ENCODE results near the gene MVB12B. TPM values are rescaled to one million over a fixed set of nuclear protein-coding genes. Genes with fewer than 3 reads are reported as not detected.

MVB12B gene
- total and polyA plus RNA-seq, 2 of the 4 experiments (the other 2 are of a cell fraction) = 2.0 to 4.0 TPM

GRCh38 chr9:126377176-126377509 lies 50.5 kb downstream of the MVB12B start:
- Histone ChIP-seq H4K8ac (ENCODE audit: low read depth in 2 of 2, low read length in 2 of 2) (no peak overlapping the region), H3K9me1 (ENCODE audit: insufficient read depth, low read length) (peaks cover 5% of the 10 kb centered on the region; the same call in 1 of the 2 replicates), H3K27me3 (ENCODE audit: control insufficient read depth, insufficient read depth, low read length) (no peaks in the 10 kb centered on the region), H3K9me3 (ENCODE audit: control insufficient read depth, insufficient read depth, low read length) (no peaks in the 10 kb centered on the region), H3K4me3 (ENCODE audit: insufficient read depth, low read depth, low read length) (no peak overlapping the region), H3K23ac (ENCODE audit: low read depth, low read length) (no peak overlapping the region), H4K5ac (ENCODE audit: low read depth, low read length) (no peak overlapping the region), H4K20me1 (ENCODE audit: insufficient read depth, low read length) (no peaks in the 10 kb centered on the region), H3K18ac (ENCODE audit: low read depth, low read length) (no peak overlapping the region), H3K9ac (ENCODE audit: low read depth, low read length) (no peak overlapping the region), H3K14ac (replicated peaks; ENCODE audit: low read depth, low read length) (no peak overlapping the region), H3K36me3 (ENCODE audit: control insufficient read depth, insufficient read depth, low read length) (no peaks in the 10 kb centered on the region), H3K4me1 (ENCODE audit: control insufficient read depth, insufficient read depth, low read length) (peaks cover 13% of the 10 kb centered on the region), H2BK15ac (ENCODE audit: low read depth, low read length) (no peak overlapping the region), H3K79me1 (ENCODE audit: low read depth in 1 of 2, low read length in 2 of 2) (0 out of 4 replicates have a peak, but pooled peaks cover 0 to 11% of the 10 kb centered on the region in 2 experiments), H2AK9ac (replicated peaks; ENCODE audit: low read depth, low read length, poor library complexity) (peak overlapping the region; percentile 24), H2AK5ac (ENCODE audit: low read depth, low read length) (no peak overlapping the region), H2BK20ac (ENCODE audit: low read depth, low read length) (no peak overlapping the region), H4K91ac (ENCODE audit: insufficient read depth, low read depth, low read length) (no peak overlapping the region), H3K4ac (ENCODE audit: low read depth, low read length) (no peak overlapping the region), H2BK120ac (ENCODE audit: low read depth, low read length) (no peak overlapping the region), H2BK5ac (ENCODE audit: low read depth, low read length, poor library complexity, severe bottlenecking) (no peak overlapping the region), H3K56ac (ENCODE audit: extremely low read depth, insufficient read depth, low read length) (peak overlapping the region; percentile 19; the same call in 1 of the 2 replicates), H3K4me2 (ENCODE audit: low read depth, low read length) (no peak overlapping the region), H3K27ac (ENCODE audit: insufficient read depth, low read length) (no peak overlapping the region), H2AFZ (replicated peaks; ENCODE audit: low read length, poor library complexity) (no peak overlapping the region)
- in situ Hi-C loops (cut with MboI; ENCODE audit: low sequenced_read_pairs) (no loop called here), intact Hi-C loops (cut with micrococcal nuclease) (loop anchor here (2.0 kb wide), 1 partner anchor 42 kb away; no protein-coding TSS in a partner anchor), dilution Hi-C loops (cut with HindIII; ENCODE audit: low sequenced_read_pairs, unreplicated experiment) (no loop called here)
- DNase-seq (no peak), ATAC-seq (ENCODE audit: low read depth) (no peak)
- ChIA-PET CTCF (no interaction called here), POLR2A (ENCODE audit: unreplicated experiment) (no interaction called here)
- BruUV-seq (replicated peaks) = no TSS peak
- 100% methylated on average over 1 of the region's 2 CpGs; no CpG with 5 or more reads in 1 of the 2 experiments for WGBS, 2 experiments (ENCODE audit: extremely low coverage in 2 of 2, insufficient read length in 1 of 2)
- no peak for TF ChIP-seq ELK1 (IDR thresholded peaks at IDR 0.05; ENCODE audit: borderline replicate concordance, low read depth, low read length)
- TF ChIP-seq MAFK (IDR thresholded peaks at IDR 0.05; ENCODE audit: low read depth, low read length) = no peak
- TF ChIP-seq, protein P1, sequence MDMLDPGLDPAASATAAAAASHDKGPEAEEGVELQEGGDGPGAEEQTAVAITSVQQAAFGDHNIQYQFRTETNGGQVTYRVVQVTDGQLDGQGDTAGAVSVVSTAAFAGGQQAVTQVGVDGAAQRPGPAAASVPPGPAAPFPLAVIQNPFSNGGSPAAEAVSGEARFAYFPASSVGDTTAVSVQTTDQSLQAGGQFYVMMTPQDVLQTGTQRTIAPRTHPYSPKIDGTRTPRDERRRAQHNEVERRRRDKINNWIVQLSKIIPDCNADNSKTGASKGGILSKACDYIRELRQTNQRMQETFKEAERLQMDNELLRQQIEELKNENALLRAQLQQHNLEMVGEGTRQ (IDR thresholded peaks at IDR 0.05; ENCODE audit: low read depth, low read length) = no peak
- TF ChIP-seq RFX5 (IDR thresholded peaks at IDR 0.05; ENCODE audit: low read depth, low read length) = no peak
- TF ChIP-seq CEBPB (IDR thresholded peaks at IDR 0.05; ENCODE audit: low read depth, low read length) = no peak
- no peak for TF ChIP-seq CHD1 (IDR thresholded peaks at IDR 0.05; ENCODE audit: low read depth, low read length)
